ENCODE results near the gene RABAC1. TPM values are rescaled to one million over a fixed set of nuclear protein-coding genes. Genes with fewer than 3 reads are reported as not detected.
A peak's percentile ranks its signal among the peaks of the same experiment; 100 is the strongest.

The RABAC1 gene
- total and polyA plus RNA-seq, 9 of the 15 experiments (the other 6 are each of a cell fraction or from before 2014, with no cell fraction given): 2.4 to 28.1 (median 9.3) TPM

GRCh38 chr19:41958367-41959055 lies 610 bp downstream of the RABAC1 start (continued):
- TF ChIP-seq REST (IDR thresholded peaks at IDR 0.05; ENCODE audit: borderline replicate concordance): peak; percentile 24; the same call in 1 of the 2 replicates
- no peak for TF ChIP-seq REST (CRISPR knock-in tag; IDR thresholded peaks at IDR 0.05; ENCODE audit: low read depth)
- 0 out of 2 replicates have a peak, but pooled peaks have one; percentile 37 for TF ChIP-seq MAX (CRISPR knock-in tag; IDR thresholded peaks at IDR 0.05)
- peak; percentile 54; the same call in 1 of the 2 replicates for TF ChIP-seq SUPT5H (IDR thresholded peaks at IDR 0.05)
- no peak for TF ChIP-seq MGA (IDR thresholded peaks at IDR 0.05)
- TF ChIP-seq SAP30 (IDR thresholded peaks at IDR 0.05; ENCODE audit: borderline replicate concordance, insufficient read depth, low read depth, low read length, poor library complexity, severe bottlenecking): peak; percentile 36
- no peak for TF ChIP-seq ZNF41 (CRISPR knock-in tag; conservative IDR thresholded peaks at IDR 0.05)
